DND-41 (cell line): ENCODE results near the gene IMPACT.

Experiments used
- ATAC-seq: fragments of 200-7000 bp; cut with Tn5 transposase; 3 replicates; pipeline ENCODE4 v1.9.1; 2021; ENCODE audit warnings: low read depth; ENCODE audit not compliant: insufficient read depth
- DNase-seq: peaks from one replicate; pipeline ENCODE4 v3.0.0-alpha.2; 2020
- H2AFZ ChIP-seq: 2 replicates; pipeline ENCODE4 v1.6.0; 2012; ENCODE audit warnings: low read depth, low read length
- H3K27ac ChIP-seq: 2 replicates; pipeline ENCODE4 v1.5.1; 2012; ENCODE audit warnings: low read length, inconsistent platforms
- H3K27me3 ChIP-seq: fragments of 200-600 bp; sonication (generic); 2 replicates; pipeline ENCODE4 v1.6.0; 2012; ENCODE audit warnings: low read length, mild to moderate bottlenecking, inconsistent platforms; ENCODE audit not compliant: insufficient read depth, poor library complexity
- H3K36me3 ChIP-seq: 2 replicates; pipeline ENCODE4 v1.5.1; 2012; ENCODE audit warnings: low read length, inconsistent platforms; ENCODE audit not compliant: insufficient read depth
- H3K4me1 ChIP-seq: 2 replicates; pipeline ENCODE4 v1.5.1; 2012; ENCODE audit warnings: mild to moderate bottlenecking, low read length; ENCODE audit not compliant: insufficient read depth
- H3K4me2 ChIP-seq: 2 replicates; pipeline ENCODE4 v1.6.0; 2012; ENCODE audit warnings: mild to moderate bottlenecking, moderate library complexity, low read length, inconsistent platforms; ENCODE audit not compliant: insufficient read depth
- H3K4me3 ChIP-seq, 2 experiments: fragments of 200-600 bp in 1 of 2; shearing (Covaris generic) in 1 of 2; 2 replicates each; pipeline ENCODE4 v1.5.1; 2012 to 2016; ENCODE audit warnings: inconsistent platforms in 2 of 2, low read length in 2 of 2, mild to moderate bottlenecking in 2 of 2, low read depth in 1 of 2, moderate library complexity in 1 of 2
- H3K79me2 ChIP-seq: 2 replicates; pipeline ENCODE4 v1.6.0; 2012; ENCODE audit warnings: low read length, inconsistent platforms; ENCODE audit not compliant: insufficient read depth
- H3K9ac ChIP-seq: 2 replicates; pipeline ENCODE4 v1.6.0; 2012; ENCODE audit warnings: low read depth, mild to moderate bottlenecking, inconsistent platforms, low read length, moderate library complexity
- H3K9me3 ChIP-seq: 2 replicates; pipeline ENCODE4 v1.5.1; 2012; ENCODE audit warnings: low read length, moderate library complexity, mild to moderate bottlenecking, inconsistent platforms; ENCODE audit not compliant: insufficient read depth, severe bottlenecking
- H4K20me1 ChIP-seq: 2 replicates; pipeline ENCODE4 v1.6.0; 2012; ENCODE audit warnings: low read length; ENCODE audit not compliant: insufficient read depth
- EZH2 ChIP-seq: IDR thresholded peaks from 3 replicates; pipeline ENCODE4 v1.6.1; 2012; ENCODE audit warnings: borderline replicate concordance, low read depth, mild to moderate bottlenecking, moderate library complexity, low read length, inconsistent platforms; ENCODE audit not compliant: severe bottlenecking
- TF ChIP-seq, protein P1 (sequence below): IDR thresholded peaks from 2 replicates; pipeline ENCODE4 v1.5.1; 2012; ENCODE audit warnings: borderline replicate concordance, low read length, moderate library complexity, mild to moderate bottlenecking; ENCODE audit not compliant: poor library complexity, severe bottlenecking; ENCODE audit errors: extremely low read depth

IMPACT gene

DNA sequence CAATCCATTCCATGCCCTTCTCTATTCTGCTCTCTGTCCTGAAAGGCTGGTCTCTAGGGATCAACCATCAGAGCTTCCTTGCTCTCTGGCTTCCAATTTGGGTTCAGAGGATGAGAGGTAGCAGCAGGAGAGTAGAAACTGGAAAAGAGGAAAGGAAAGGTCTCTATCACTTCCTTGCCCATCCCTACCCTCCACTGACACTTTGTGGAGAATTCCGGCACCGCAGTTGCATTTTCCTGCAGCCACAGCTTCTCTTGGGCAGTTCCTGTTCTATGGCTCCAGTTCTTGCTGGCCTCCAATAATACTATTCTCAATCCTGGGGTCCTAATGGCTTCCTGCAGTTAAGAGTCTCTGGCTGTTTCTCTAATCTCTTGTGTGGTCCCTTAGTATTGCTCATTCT is 13.3 kb upstream of the IMPACT start:
- no peaks in the 10 kb centered on the region for H3K4me1 ChIP-seq
- no peak for TF ChIP-seq EZH2
- H3K27ac ChIP-seq: no peak overlapping the region
- no peak overlapping the region for H2AFZ ChIP-seq
- ATAC-seq (no peak), DNase-seq (no peak)
- no peaks in the 10 kb centered on the region for H3K9me3 ChIP-seq
- no peak overlapping the region for H3K4me3 ChIP-seq
- no peaks in the 10 kb centered on the region for H3K36me3 ChIP-seq
- H4K20me1 ChIP-seq: no peaks in the 10 kb centered on the region
- H3K9ac ChIP-seq: no peak overlapping the region
- no peak overlapping the region for H3K4me2 ChIP-seq
- H3K27me3 ChIP-seq: peaks cover 10% of the 10 kb centered on the region
- no peaks in the 10 kb centered on the region for H3K79me2 ChIP-seq

GRCh38 chr18:24414349-24415003 is 12.0 kb upstream of the IMPACT start:
- no peaks in the 10 kb centered on the region for H3K36me3 ChIP-seq
- no peak overlapping the region for H3K4me3 ChIP-seq
- no peaks in the 10 kb centered on the region for H3K9me3 ChIP-seq
- no peaks in the 10 kb centered on the region for H4K20me1 ChIP-seq
- H3K4me1 ChIP-seq: no peaks in the 10 kb centered on the region
- no peak overlapping the region for H3K9ac ChIP-seq
- no peaks in the 10 kb centered on the region for H3K79me2 ChIP-seq
- no peak for DNase-seq
- H3K27me3 ChIP-seq: peaks cover 5% of the 10 kb centered on the region
- H3K27ac ChIP-seq: no peak overlapping the region
- TF ChIP-seq, protein P1, sequence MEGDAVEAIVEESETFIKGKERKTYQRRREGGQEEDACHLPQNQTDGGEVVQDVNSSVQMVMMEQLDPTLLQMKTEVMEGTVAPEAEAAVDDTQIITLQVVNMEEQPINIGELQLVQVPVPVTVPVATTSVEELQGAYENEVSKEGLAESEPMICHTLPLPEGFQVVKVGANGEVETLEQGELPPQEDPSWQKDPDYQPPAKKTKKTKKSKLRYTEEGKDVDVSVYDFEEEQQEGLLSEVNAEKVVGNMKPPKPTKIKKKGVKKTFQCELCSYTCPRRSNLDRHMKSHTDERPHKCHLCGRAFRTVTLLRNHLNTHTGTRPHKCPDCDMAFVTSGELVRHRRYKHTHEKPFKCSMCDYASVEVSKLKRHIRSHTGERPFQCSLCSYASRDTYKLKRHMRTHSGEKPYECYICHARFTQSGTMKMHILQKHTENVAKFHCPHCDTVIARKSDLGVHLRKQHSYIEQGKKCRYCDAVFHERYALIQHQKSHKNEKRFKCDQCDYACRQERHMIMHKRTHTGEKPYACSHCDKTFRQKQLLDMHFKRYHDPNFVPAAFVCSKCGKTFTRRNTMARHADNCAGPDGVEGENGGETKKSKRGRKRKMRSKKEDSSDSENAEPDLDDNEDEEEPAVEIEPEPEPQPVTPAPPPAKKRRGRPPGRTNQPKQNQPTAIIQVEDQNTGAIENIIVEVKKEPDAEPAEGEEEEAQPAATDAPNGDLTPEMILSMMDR: no peak
- TF ChIP-seq EZH2: no peak
- ATAC-seq: no peak
- no peak overlapping the region for H3K4me2 ChIP-seq
- H2AFZ ChIP-seq: no peak overlapping the region

DNA sequence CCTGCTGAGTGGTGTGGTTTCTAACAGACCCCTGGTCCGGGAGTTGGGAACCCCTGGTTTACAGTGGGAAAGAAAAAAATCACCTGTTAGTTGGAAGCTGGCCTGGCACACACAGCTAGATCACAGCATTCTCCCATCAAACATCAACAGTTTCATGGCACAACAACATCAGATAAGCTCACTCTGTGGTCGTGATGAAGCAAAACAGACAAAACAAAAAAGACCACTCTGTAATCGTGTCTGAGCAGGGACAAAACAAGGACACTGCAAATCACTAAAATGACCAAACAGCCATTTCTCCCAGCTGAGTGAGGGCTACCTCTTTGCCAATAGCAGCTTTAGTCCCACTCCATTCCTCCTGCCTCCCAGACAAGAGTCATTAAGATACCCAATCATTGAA is 9.0 kb upstream of the IMPACT start:
- Histone ChIP-seq H4K20me1 (no peaks in the 10 kb centered on the region), H3K27ac (no peak overlapping the region), H3K4me3 (no peak overlapping the region), H3K4me1 (no peaks in the 10 kb centered on the region), H3K27me3 (peaks cover 6% of the 10 kb centered on the region), H3K9ac (no peak overlapping the region), H3K4me2 (no peak overlapping the region), H3K79me2 (no peaks in the 10 kb centered on the region), H2AFZ (no peak overlapping the region), H3K36me3 (no peaks in the 10 kb centered on the region), H3K9me3 (no peaks in the 10 kb centered on the region)
- TF ChIP-seq, protein P1: no peak
- TF ChIP-seq EZH2: no peak
- ATAC-seq (no peak), DNase-seq (no peak)

GRCh38 chr18:24420551-24420950 is 5.9 kb upstream of the IMPACT start:
- DNase-seq (no peak), ATAC-seq (no peak)
- no peak overlapping the region for H3K4me3 ChIP-seq
- H3K27me3 ChIP-seq: peaks cover 7% of the 10 kb centered on the region
- H3K4me1 ChIP-seq: no peaks in the 10 kb centered on the region
- no peak overlapping the region for H3K9ac ChIP-seq
- TF ChIP-seq, protein P1: no peak
- no peak for TF ChIP-seq EZH2
- H3K9me3 ChIP-seq: no peaks in the 10 kb centered on the region
- H3K27ac ChIP-seq: no peak overlapping the region
- H3K79me2 ChIP-seq: no peaks in the 10 kb centered on the region
- H3K36me3 ChIP-seq: no peaks in the 10 kb centered on the region
- H4K20me1 ChIP-seq: no peaks in the 10 kb centered on the region
- H3K4me2 ChIP-seq: no peak overlapping the region
- H2AFZ ChIP-seq: no peak overlapping the region
